A673 (cell line): ENCODE data around the gene ADGRD1.

Experiments used
- EZH2 ChIP-seq: fragments of 200-600 bp; sonication (generic); IDR thresholded peaks from 2 replicates; pipeline ENCODE4 v1.6.1; 2017; ENCODE audit warnings: borderline replicate concordance, low read depth, mild to moderate bottlenecking, mixed read lengths, antibody characterized with exemption, low read length; ENCODE audit not compliant: poor library complexity, severe bottlenecking
- TF ChIP-seq, protein P1 (sequence below): fragments of 300-800, 200-600 bp; sonication (generic); conservative IDR thresholded peaks from 2 replicates; pipeline ENCODE4 v1.5.1; 2017; ENCODE audit warnings: low read depth, mild to moderate bottlenecking, antibody characterized with exemption, low read length, moderate library complexity, mixed read lengths

DNA sequence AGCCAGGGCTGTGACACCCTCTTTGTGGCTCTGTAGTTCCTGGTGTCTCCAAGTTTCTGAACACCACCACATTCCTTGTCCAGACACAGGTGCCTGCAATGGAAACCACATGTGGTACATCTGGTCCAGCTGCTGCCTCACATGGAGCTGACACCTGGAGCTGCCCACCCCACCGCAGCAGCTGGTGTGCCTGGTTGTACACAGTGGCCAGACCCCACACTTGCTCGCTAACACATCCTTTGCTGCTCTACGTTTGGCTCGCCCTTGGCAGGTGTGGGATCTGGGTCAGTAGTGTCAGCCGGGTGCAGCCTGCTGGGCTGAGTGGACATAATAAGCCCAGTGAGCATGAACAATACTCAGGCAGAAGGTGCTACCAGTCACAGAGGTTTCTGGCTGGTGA, 198.9 kb downstream of the ADGRD1 start:
- TF ChIP-seq, protein P1, sequence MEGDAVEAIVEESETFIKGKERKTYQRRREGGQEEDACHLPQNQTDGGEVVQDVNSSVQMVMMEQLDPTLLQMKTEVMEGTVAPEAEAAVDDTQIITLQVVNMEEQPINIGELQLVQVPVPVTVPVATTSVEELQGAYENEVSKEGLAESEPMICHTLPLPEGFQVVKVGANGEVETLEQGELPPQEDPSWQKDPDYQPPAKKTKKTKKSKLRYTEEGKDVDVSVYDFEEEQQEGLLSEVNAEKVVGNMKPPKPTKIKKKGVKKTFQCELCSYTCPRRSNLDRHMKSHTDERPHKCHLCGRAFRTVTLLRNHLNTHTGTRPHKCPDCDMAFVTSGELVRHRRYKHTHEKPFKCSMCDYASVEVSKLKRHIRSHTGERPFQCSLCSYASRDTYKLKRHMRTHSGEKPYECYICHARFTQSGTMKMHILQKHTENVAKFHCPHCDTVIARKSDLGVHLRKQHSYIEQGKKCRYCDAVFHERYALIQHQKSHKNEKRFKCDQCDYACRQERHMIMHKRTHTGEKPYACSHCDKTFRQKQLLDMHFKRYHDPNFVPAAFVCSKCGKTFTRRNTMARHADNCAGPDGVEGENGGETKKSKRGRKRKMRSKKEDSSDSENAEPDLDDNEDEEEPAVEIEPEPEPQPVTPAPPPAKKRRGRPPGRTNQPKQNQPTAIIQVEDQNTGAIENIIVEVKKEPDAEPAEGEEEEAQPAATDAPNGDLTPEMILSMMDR, result no peak
- no peak for TF ChIP-seq EZH2
